ENCODE results near the gene KCNN3. TPM values are rescaled to one million over a fixed set of nuclear protein-coding genes. Genes with fewer than 3 reads are reported as not detected.

Gene KCNN3
- total RNA-seq, 4 donors from 2014 or later = 0.30 to 0.72 (median 0.37) TPM

- H3K27me3 ChIP-seq = peaks cover 20% of the 10 kb centered on the region
- no peaks in the 10 kb centered on the region for H3K9me3 ChIP-seq
- TF ChIP-seq POLR2AphosphoS5 (IDR thresholded peaks at IDR 0.05) = no peak
- no peak for TF ChIP-seq POLR2A (IDR thresholded peaks at IDR 0.05)
- TF ChIP-seq CTCF (IDR thresholded peaks at IDR 0.05) = peak; percentile 19 to 63
- H3K27ac ChIP-seq = no peak overlapping the region
- peaks cover 18% of the 10 kb centered on the region for H3K4me1 ChIP-seq
- 77% methylated on average over 16 of the region's 16 CpGs for WGBS
- H3K4me3 ChIP-seq = no peak overlapping the region
- no peaks in the 10 kb centered on the region for H3K36me3 ChIP-seq
- no peak for DNase-seq (ENCODE audit: low spot score in 2 of 2)
Observed at GRCh38 chr1:154863315-154864174, 6.5 kb downstream of the KCNN3 start.

- no peak overlapping the region for H3K27ac ChIP-seq
- no peaks in the 10 kb centered on the region for H3K36me3 ChIP-seq
- no peak overlapping the region for H3K4me3 ChIP-seq
- TF ChIP-seq EP300 (IDR thresholded peaks at IDR 0.05) = no peak
- peaks cover 13% of the 10 kb centered on the region for H3K4me1 ChIP-seq
- H3K9me3 ChIP-seq = no peaks in the 10 kb centered on the region
- WGBS = 74% methylated on average over 12 of the region's 13 CpGs
- DNase-seq (ENCODE audit: low spot score in 2 of 2) = no peak
- peaks cover 15% of the 10 kb centered on the region for H3K27me3 ChIP-seq
Observed at GRCh38 chr1:154862907-154863306, 7.2 kb downstream of the KCNN3 start.

- Histone ChIP-seq H3K9me3 (no peaks in the 10 kb centered on the region), H3K4me1 (no peaks in the 10 kb centered on the region), H3K27me3 (peaks cover 7% of the 10 kb centered on the region), H3K4me3 (no peak overlapping the region), H3K36me3 (no peaks in the 10 kb centered on the region), H3K27ac (no peak overlapping the region)
- WGBS = 83% methylated on average over 11 of the region's 12 CpGs
- DNase-seq (ENCODE audit: low spot score in 2 of 2) = no peak
- TF ChIP-seq CTCF (IDR thresholded peaks at IDR 0.05) (no peak), POLR2A (IDR thresholded peaks at IDR 0.05) (no peak), POLR2AphosphoS5 (IDR thresholded peaks at IDR 0.05) (no peak), EP300 (IDR thresholded peaks at IDR 0.05) (no peak)
Observed at GRCh38 chr1:154861607-154862094, 8.4 kb downstream of the KCNN3 start.

GRCh38 chr1:154860156-154860870 lies 9.8 kb downstream of the KCNN3 start:
- H3K9me3 ChIP-seq = no peaks in the 10 kb centered on the region
- no peaks in the 10 kb centered on the region for H3K4me1 ChIP-seq
- H3K27me3 ChIP-seq = peaks cover 7% of the 10 kb centered on the region
- H3K36me3 ChIP-seq = no peaks in the 10 kb centered on the region
- no peak for DNase-seq (ENCODE audit: low spot score in 2 of 2)
- no peak overlapping the region for H3K27ac ChIP-seq
- no peak overlapping the region for H3K4me3 ChIP-seq
- TF ChIP-seq POLR2A (IDR thresholded peaks at IDR 0.05) (no peak), CTCF (IDR thresholded peaks at IDR 0.05) (no peak), POLR2AphosphoS5 (IDR thresholded peaks at IDR 0.05) (no peak), EP300 (IDR thresholded peaks at IDR 0.05) (no peak)
- 77% methylated on average over 11 of the region's 12 CpGs for WGBS

GRCh38 chr1:154859786-154860155 lies 10.3 kb downstream of the KCNN3 start:
- Histone ChIP-seq H3K27ac (no peak overlapping the region), H3K4me3 (no peak overlapping the region), H3K36me3 (no peaks in the 10 kb centered on the region), H3K27me3 (peaks cover 7% of the 10 kb centered on the region), H3K9me3 (no peaks in the 10 kb centered on the region), H3K4me1 (no peaks in the 10 kb centered on the region)
- DNase-seq (ENCODE audit: low spot score in 2 of 2) = no peak
- WGBS = 80% methylated on average over 1 of the region's 2 CpGs
- TF ChIP-seq POLR2AphosphoS5 (IDR thresholded peaks at IDR 0.05) (no peak), POLR2A (IDR thresholded peaks at IDR 0.05) (no peak), EP300 (IDR thresholded peaks at IDR 0.05) (no peak), CTCF (IDR thresholded peaks at IDR 0.05) (no peak)
